Erythroblast (primary cell): ENCODE measurements around the gene ZNF319.

Experiments used
- GATA1 ChIP-seq: IDR thresholded peaks from 2 replicates; pipeline ENCODE4 v1.6.1; 2011; ENCODE audit warnings: low read depth, mild to moderate bottlenecking, control low read depth, low read length, moderate library complexity
- POLR2A ChIP-seq: IDR thresholded peaks from 2 replicates; pipeline ENCODE4 v1.6.1; 2011; ENCODE audit warnings: mild to moderate bottlenecking, low read length

GRCh38 chr16:57949595-57950238 lies 50.8 kb downstream of the ZNF319 start:
- TF ChIP-seq POLR2A, result no peak
- no peak for TF ChIP-seq GATA1
